ENCODE results near the gene IKZF1. TPM values are rescaled to one million over a fixed set of nuclear protein-coding genes. Genes with fewer than 3 reads are reported as not detected.

The IKZF1 gene
- total RNA-seq, 2 donors from 2014 or later: 5.6 to 11.2 TPM

- DNase-seq: peak; percentile 70 to 88
- peak; percentile 100 for ATAC-seq
- intact Hi-C loops (cut with DNase I, micrococcal nuclease): no loop called here
Observed at GRCh38 chr7:50449881-50450589, 145.5 kb downstream of the IKZF1 start, which contains the start of gene FIGNL1. Gene FIGNL1 (minus strand): TSS chr7:50450350. CDS start chr7:50447287, 3,063 bp downstream.

GRCh38 chr7:50450590-50451032 lies 146.1 kb downstream of the IKZF1 start:
- DNase-seq (peak in 1 of 2 donors; percentile 45), ATAC-seq (peak; percentile 15)
- intact Hi-C loops (cut with DNase I, micrococcal nuclease): no loop called here

Other genes starting within 250 kb of the IKZF1 start
- gene ZPBP, start 211.5 kb upstream of the IKZF1 start, total RNA-seq: not detected
- 1 to 10 TPM; 4.4 to 6.5 TPM for gene FIGNL1, start 145.6 kb downstream of the IKZF1 start, total RNA-seq